Glutamatergic neuron (in vitro differentiated cells): Measurements from ENCODE around the gene PPP1R1B. TPM values are rescaled to one million over a fixed set of nuclear protein-coding genes. Genes with fewer than 3 reads are reported as not detected.

Experiments
- DNase-seq: peaks from one replicate; pipeline ENCODE4 v3.0.0; 2022
- H3K27ac Mint-ChIP-seq: one replicate; pipeline ENCODE4 v1.8.0; 2020; ENCODE audit warnings: mild to moderate bottlenecking, mixed read lengths, inconsistent platforms; ENCODE audit not compliant: unreplicated experiment
- H3K27me3 Mint-ChIP-seq: one replicate; pipeline ENCODE4 v1.8.0; 2020; ENCODE audit warnings: mild to moderate bottlenecking, moderate library complexity, mixed read lengths, inconsistent platforms; ENCODE audit not compliant: unreplicated experiment
- H3K36me3 Mint-ChIP-seq: one replicate; pipeline ENCODE4 v1.8.0; 2020; ENCODE audit warnings: mild to moderate bottlenecking, mixed read lengths, inconsistent platforms; ENCODE audit not compliant: unreplicated experiment
- H3K4me1 Mint-ChIP-seq: one replicate; pipeline ENCODE4 v1.8.0; 2020; ENCODE audit warnings: mild to moderate bottlenecking, low read depth, mixed read lengths, inconsistent platforms; ENCODE audit not compliant: unreplicated experiment
- H3K4me3 Mint-ChIP-seq: one replicate; pipeline ENCODE4 v1.8.0; 2020; ENCODE audit warnings: mild to moderate bottlenecking, mixed read lengths, inconsistent platforms; ENCODE audit not compliant: unreplicated experiment
- H3K9me3 Mint-ChIP-seq: one replicate; pipeline ENCODE4 v1.8.0; 2020; ENCODE audit warnings: mild to moderate bottlenecking, moderate library complexity, mixed read lengths, inconsistent platforms; ENCODE audit not compliant: unreplicated experiment
- total RNA-seq: library from RNA; stranded (reverse); fragmentation: NEBNext Ultra II Directional; extraction: Animal tissue kit (Norgen Biotek cat#: 25700); gene quantifications from one replicate; pipeline ENCODE4 v1.2.1, GENCODE V29; 2021; ENCODE audit not compliant: unreplicated experiment
- TF ChIP-seq, protein P1 (sequence below): fragments of 200-600 bp; sonication (generic); IDR thresholded peaks from one replicate; pipeline ENCODE4 v1.5.0; 2021; ENCODE audit not compliant: partially characterized antibody, unreplicated experiment

Gene PPP1R1B
- total RNA-seq, 1 donor from 2014 or later = not detected

GRCh38 chr17:39629494-39629880 lies 2.7 kb downstream of the PPP1R1B start:
- H3K27ac Mint-ChIP-seq = no peak overlapping the region
- no peak for DNase-seq
- peaks cover 5% of the 10 kb centered on the region for H3K9me3 Mint-ChIP-seq
- H3K36me3 Mint-ChIP-seq = no peaks in the 10 kb centered on the region
- peaks cover 17% of the 10 kb centered on the region for H3K27me3 Mint-ChIP-seq
- H3K4me3 Mint-ChIP-seq = no peak overlapping the region
- TF ChIP-seq, protein P1, sequence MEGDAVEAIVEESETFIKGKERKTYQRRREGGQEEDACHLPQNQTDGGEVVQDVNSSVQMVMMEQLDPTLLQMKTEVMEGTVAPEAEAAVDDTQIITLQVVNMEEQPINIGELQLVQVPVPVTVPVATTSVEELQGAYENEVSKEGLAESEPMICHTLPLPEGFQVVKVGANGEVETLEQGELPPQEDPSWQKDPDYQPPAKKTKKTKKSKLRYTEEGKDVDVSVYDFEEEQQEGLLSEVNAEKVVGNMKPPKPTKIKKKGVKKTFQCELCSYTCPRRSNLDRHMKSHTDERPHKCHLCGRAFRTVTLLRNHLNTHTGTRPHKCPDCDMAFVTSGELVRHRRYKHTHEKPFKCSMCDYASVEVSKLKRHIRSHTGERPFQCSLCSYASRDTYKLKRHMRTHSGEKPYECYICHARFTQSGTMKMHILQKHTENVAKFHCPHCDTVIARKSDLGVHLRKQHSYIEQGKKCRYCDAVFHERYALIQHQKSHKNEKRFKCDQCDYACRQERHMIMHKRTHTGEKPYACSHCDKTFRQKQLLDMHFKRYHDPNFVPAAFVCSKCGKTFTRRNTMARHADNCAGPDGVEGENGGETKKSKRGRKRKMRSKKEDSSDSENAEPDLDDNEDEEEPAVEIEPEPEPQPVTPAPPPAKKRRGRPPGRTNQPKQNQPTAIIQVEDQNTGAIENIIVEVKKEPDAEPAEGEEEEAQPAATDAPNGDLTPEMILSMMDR = no peak
- peaks cover 2% of the 10 kb centered on the region for H3K4me1 Mint-ChIP-seq

- H3K9me3 Mint-ChIP-seq = peaks cover 5% of the 10 kb centered on the region
- H3K4me3 Mint-ChIP-seq = no peak overlapping the region
- peaks cover 15% of the 10 kb centered on the region for H3K27me3 Mint-ChIP-seq
- H3K4me1 Mint-ChIP-seq = peaks cover 2% of the 10 kb centered on the region
- H3K36me3 Mint-ChIP-seq = no peaks in the 10 kb centered on the region
- TF ChIP-seq, protein P1 = no peak
- H3K27ac Mint-ChIP-seq = no peak overlapping the region
- DNase-seq = no peak
Measured at GRCh38 chr17:39629898-39630297, 3.1 kb downstream of the PPP1R1B start.

DNA sequence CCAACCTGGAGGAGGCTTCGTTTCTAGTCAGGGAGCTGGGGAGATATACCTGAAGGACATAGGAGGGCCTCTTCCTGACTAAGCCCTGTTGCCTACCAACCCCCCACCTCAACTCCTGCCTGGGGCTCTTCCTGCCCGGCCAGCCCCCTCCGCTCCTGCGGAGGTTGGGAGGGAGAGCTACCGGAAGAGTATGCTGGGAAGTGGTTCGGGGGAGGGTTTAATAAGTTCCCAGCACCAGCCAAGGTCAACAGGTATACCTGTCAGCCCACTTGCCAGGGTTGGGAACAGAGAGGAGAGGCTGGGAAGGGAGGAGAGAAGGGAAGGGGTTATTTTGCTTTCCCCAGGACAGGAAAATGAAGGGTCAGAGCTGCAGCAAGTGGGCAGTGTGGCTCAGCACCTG lies 4.7 kb downstream of the PPP1R1B start:
- H3K4me3 Mint-ChIP-seq = no peak overlapping the region
- peaks cover 3% of the 10 kb centered on the region for H3K4me1 Mint-ChIP-seq
- no peak for DNase-seq
- TF ChIP-seq, protein P1 = no peak
- H3K36me3 Mint-ChIP-seq = no peaks in the 10 kb centered on the region
- peaks cover 7% of the 10 kb centered on the region for H3K9me3 Mint-ChIP-seq
- peaks cover 9% of the 10 kb centered on the region for H3K27me3 Mint-ChIP-seq
- no peak overlapping the region for H3K27ac Mint-ChIP-seq

DNA sequence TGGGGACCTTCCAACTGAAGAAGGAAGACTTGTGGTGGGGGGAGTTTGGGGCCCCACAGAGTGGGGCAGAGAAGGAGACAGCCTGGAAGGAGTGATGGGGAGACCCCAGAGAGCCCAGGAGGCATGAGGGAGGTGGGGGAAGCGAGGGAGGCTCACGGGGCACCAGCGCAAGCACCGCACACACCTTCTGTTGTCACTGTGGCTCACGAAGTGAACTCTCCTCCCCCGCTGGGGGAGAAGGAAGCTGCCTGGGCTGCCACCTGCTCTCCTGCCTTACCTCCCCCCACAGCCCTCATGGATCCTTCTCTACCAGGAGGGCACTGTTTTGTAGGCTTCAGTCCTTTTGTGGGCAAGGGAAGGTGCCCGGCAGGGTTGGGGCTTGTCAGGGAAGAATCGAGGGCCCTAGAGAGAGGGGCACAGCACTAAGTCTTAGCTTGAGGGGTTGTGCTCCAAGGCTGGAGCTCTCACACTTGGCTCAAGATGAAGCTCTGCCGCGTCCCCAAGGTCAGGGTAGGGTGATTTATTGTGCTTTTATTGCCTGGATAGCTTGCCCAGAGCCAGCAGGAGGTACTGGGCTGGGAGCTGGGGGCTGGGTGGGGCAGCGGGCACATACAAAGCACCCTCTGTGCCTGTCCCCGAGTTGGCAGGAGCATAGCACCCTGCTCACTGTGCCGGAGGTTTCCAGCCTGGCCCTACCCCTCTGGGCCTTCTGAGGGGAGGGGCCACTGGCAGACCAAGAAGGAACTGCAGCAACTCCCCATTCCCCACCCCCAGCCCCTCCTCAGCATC lies 5.6 kb downstream of the PPP1R1B start:
- peaks cover 7% of the 10 kb centered on the region for H3K9me3 Mint-ChIP-seq
- no peak for DNase-seq
- no peaks in the 10 kb centered on the region for H3K36me3 Mint-ChIP-seq
- TF ChIP-seq, protein P1 = no peak
- H3K4me1 Mint-ChIP-seq = peaks cover 3% of the 10 kb centered on the region
- no peak overlapping the region for H3K27ac Mint-ChIP-seq
- no peak overlapping the region for H3K4me3 Mint-ChIP-seq
- peaks cover 8% of the 10 kb centered on the region for H3K27me3 Mint-ChIP-seq

DNA sequence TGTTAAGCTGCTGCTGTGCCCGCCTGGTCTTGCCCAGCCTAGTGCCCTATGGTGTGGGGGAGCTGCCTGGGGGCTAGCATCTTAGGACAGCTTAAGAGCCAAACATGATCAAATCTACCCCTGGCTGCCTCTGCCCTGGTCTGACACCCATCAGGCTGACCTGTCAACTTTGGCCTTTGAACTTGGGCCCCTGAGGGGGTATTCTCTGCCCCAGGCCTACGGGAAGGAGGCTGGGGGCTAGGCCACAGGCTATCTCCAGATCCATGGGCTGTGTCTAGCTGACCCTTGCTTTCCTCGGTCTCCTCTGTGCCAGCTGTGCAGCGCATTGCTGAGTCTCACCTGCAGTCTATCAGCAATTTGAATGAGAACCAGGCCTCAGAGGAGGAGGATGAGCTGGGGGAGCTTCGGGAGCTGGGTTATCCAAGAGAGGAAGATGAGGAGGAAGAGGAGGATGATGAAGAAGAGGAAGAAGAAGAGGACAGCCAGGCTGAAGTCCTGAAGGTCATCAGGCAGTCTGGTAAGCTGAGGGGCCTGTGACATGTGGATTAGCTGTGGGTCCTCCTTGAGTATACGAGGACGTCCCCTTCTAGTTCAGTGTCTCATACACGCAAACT lies 6.9 kb downstream of the PPP1R1B start:
- peaks cover 13% of the 10 kb centered on the region for H3K27me3 Mint-ChIP-seq
- no peak overlapping the region for H3K4me3 Mint-ChIP-seq
- TF ChIP-seq, protein P1 = no peak
- H3K36me3 Mint-ChIP-seq = no peaks in the 10 kb centered on the region
- DNase-seq = no peak
- H3K9me3 Mint-ChIP-seq = peaks cover 7% of the 10 kb centered on the region
- peaks cover 11% of the 10 kb centered on the region for H3K4me1 Mint-ChIP-seq
- H3K27ac Mint-ChIP-seq = no peak overlapping the region
